ENCODE measurements around the gene MIPOL1.
"Not testable (repeated sequence)": the region's sequence is repeated elsewhere in the genome, so short reads cannot be mapped to it uniquely, and the experiment has no call there.

Gene MIPOL1

GRCh38 chr14:37187840-37188577, 9.7 kb upstream of the MIPOL1 start:
- DNase-seq, result not testable (repeated sequence)

DNA sequence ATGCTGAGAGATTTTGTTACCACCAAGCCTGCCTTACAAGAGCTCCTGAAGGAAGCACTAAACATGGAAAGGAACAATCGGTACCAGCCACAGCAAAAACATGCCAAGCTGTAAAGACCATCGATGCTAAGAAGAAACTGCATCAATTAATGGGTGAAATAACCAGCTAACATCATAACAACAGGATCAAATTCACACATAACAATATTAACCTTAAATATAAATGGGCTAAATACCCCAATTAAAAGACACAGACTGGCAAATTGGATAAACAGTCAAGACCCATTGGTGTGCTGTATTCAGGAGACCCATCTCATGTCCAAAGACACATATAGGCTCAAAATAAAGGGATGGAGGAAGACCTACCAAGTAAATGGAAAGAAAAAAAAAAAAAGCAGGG, 8.0 kb upstream of the MIPOL1 start:
- not testable (repeated sequence) for DNase-seq

DNA sequence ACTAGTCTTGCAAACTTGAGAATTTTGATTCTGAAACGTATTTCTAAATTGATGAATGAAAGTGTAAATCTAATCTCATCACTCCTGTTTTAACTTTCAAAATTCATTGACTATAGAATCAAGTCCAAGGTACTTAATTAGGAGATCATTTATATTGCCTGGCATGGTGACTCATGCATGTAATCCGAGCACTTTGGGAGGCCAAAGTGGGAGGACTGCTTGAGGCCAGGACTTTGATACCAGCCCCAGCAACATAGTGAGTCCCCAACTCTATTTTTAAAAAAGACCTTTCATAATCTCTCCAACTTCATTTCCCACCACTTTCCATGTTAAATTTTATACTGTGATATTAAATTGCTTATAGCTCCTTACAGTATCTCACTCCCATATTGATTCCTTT, 3.0 kb upstream of the MIPOL1 start:
- no peak for DNase-seq

DNA sequence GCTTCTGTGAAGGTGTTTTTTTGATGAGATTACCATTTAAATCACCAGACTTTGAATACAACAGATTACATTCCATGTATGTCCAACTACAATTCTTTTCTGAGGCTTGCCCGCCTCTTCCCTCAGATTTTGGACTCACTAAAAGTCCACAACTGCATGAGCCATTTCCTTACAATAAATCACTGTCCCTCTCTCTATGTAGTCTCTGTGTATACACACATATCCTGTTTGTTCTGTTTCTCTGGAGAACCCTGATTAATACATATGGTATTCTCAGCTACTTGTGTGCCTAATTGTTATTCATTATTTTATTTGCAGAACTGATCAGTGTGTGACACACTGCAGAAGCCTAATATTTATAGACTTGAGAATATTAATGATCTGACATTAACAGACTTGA, 2.4 kb upstream of the MIPOL1 start:
- DNase-seq, result no peak

GRCh38 chr14:37196604-37197420, 925 bp upstream of the MIPOL1 start:
- no peak for DNase-seq

DNA sequence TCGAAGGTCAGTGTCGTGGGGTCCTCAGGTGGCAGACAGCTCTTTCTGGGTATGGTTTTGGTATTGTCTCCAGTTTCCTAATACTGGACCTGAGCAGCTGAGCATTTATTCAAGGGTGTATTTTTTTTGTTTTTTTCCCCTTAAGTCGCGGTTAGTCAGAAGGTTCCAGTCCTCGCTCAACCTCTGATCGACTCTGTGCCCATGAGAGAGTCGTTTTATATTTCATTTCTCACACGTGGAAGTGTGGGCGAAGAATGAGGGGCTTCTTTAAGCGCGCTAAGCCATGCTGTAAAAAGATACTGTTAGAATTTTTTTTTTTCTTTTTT, 499 bp downstream of the MIPOL1 start:
- DNase-seq, result no peak

GRCh38 chr14:37198907-37199306, 1.2 kb downstream of the MIPOL1 start:
- DNase-seq, result no peak

- DNase-seq, result no peak
These were observed 4.0 kb downstream of the MIPOL1 start for GRCh38 chr14:37201724-37202123.

DNA sequence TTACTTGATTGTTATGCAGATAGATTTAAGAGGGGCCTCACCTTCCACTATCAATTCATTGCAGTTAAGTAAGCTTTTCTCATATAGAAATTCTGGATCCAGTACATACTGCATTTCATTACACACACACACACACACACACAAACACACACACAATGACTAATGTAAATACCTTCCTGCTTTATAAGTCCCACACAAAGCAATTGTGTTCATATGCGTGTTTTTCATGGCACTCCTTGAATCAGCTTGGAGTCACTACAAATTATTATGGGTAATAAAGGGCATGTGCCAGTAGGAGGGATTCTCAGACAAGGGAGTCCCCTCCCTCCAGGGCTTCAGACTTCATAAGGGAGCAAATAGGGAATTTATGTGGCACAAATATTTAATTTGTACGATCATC, 4.5 kb downstream of the MIPOL1 start:
- no peak for DNase-seq

- no peak for DNase-seq
These were observed 5.1 kb downstream of the MIPOL1 start for GRCh38 chr14:37202812-37203211.

- DNase-seq, result peak in 1 of 2 donors; percentile 1
These were observed 5.7 kb downstream of the MIPOL1 start for GRCh38 chr14:37203423-37203822.

GRCh38 chr14:37205623-37206605, 8.2 kb downstream of the MIPOL1 start:
- DNase-seq, result not testable (repeated sequence)

DNA sequence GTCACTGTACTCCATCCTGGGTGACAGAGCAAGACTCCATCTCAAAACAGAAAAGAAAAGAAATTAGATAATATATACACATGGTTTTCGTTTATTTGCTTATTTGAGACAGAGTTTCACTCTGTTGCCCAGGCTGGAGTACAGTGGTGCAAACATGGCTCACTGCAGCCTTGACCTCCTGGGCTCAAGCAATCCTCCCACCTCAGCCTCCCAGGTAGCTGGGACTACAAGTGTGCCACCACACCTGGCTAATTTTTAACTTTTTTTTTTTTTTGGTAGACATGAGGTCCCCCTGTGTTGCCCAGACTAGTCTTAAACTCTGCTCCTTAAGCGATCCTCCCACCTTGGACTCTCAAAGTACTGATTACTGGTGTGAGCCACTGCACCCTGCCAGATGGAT, 11.9 kb downstream of the MIPOL1 start:
- DNase-seq, result not testable (repeated sequence)

- no peak for DNase-seq
These were observed 12.7 kb downstream of the MIPOL1 start for GRCh38 chr14:37210448-37210847.

DNA sequence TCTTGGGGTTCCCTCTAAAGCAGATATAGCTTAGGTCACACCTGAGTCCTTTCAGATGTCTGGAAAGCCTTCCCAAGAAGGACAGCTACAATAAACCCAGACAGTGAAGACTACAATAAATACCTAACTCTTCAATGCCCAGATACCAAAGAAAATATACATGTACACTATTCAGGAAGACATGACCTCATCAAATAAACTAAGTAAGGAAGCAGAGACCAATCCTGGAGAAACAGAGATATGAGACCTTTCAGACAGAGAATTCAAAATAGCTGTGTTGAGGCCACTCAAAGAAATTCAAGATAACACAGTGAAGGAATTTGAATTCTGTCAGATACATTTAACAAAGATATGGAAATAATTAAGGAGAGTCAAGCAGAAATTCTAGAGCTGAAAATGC, 15.3 kb downstream of the MIPOL1 start:
- no peak for DNase-seq

DNA sequence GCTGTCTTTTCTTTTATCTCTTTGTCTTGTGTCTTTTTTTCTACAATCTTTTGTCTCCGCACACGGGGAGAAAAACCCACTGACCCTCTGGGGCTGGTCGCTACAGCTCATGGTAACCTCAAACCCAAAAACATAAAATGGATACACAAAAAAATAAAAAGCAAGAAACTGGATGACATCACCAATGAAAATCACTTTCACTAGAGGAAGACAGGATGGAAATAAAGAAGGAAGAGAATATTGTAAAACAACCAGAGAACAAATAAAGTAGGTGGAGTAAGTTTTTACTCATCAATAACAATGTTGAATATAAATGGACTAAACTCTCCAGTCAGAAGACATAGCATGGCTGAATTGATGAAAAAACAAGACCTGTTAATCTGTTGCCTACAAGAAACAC, 17.6 kb downstream of the MIPOL1 start:
- DNase-seq, result no peak

- no peak for DNase-seq
These were observed 23.3 kb downstream of the MIPOL1 start for GRCh38 chr14:37221073-37221472.

DNA sequence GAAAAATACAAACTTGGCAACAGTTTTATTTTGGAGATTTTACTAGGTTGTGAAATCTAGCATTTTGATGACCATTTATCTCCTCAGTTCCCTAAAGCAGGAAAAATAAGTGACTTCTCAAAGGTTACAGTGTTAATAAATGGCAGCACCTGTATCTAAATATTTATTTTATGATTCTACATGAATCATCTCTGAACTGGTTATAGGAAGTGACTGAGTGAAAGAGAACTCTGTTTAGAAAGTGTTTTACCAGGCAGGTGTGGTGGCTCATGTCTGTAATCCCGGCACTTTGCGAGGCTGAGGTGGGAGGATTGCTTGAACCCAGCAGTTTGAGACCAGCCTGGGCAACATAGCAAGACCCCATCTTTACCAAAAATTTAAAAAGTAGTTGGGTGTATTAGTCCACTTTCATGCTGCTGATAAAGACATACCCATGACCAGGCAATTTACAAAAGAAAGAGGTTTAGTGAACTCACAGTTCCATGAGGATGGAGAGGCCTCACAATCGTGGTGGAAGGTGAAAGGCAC, 26.3 kb downstream of the MIPOL1 start:
- DNase-seq, result no peak

DNA sequence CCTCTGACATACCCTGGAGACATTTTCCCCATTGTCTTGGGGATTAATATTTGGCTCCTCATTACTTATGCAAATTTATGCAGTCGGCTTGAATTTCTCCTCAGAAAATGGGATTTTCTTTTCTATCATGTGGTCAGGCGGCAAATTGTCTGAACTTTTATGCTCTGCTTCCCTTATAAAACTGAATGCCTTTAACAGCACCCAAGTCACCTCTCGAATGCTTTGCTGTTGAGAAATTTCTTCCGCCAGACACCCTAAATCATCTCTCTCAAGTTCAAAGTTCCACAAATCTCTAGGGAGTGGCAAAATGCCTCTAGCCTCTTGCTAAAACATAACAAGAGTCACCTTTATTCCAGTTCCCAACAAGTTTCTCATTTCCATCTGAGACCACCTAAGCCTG, 27.9 kb downstream of the MIPOL1 start:
- DNase-seq, result not testable (repeated sequence)

GRCh38 chr14:37230551-37231194, 32.9 kb downstream of the MIPOL1 start:
- DNase-seq, result peak; percentile 38 to 82

- peak; percentile 14 to 67 for DNase-seq
These were observed 35.3 kb downstream of the MIPOL1 start for GRCh38 chr14:37232907-37233481.

- DNase-seq, result no peak
These were observed 36.5 kb downstream of the MIPOL1 start for GRCh38 chr14:37234222-37234621.

All from inflammatory macrophage treated with lipopolysaccharide for 1 hour (primary cell).